Astrocyte of the cerebellum (primary cell): ENCODE measurements around the gene C9orf152.
"Not testable (repeated sequence)": the region's sequence is repeated elsewhere in the genome, so short reads cannot be mapped to it uniquely, and the experiment has no call there.

Experiments
- DNase-seq: peaks from one replicate; pipeline ENCODE4 v3.0.0-alpha.2; 2011; ENCODE audit warnings: low read depth
- H3K4me3 ChIP-seq: 2 replicates; pipeline ENCODE4 v1.5.1; 2011; ENCODE audit warnings: mild to moderate bottlenecking, low read depth, low read length, moderate library complexity
- CTCF ChIP-seq: IDR thresholded peaks from 2 replicates; pipeline ENCODE4 v1.5.1; 2012; ENCODE audit warnings: low read length, low read depth, moderate library complexity, mild to moderate bottlenecking; ENCODE audit errors: missing control alignments
- in situ Hi-C: cut with HindIII; loops from 2 replicates; pipeline ENCODE4 v1.10.0; 2017; ENCODE audit warnings: low sequenced_read_pairs

C9orf152 gene

GRCh38 chr9:110252509-110253139 is 44.7 kb upstream of the C9orf152 start:
- no peak for DNase-seq
- in situ Hi-C loops, result no loop called here
- H3K4me3 ChIP-seq, result no peak overlapping the region
- TF ChIP-seq CTCF, result no peak

DNA sequence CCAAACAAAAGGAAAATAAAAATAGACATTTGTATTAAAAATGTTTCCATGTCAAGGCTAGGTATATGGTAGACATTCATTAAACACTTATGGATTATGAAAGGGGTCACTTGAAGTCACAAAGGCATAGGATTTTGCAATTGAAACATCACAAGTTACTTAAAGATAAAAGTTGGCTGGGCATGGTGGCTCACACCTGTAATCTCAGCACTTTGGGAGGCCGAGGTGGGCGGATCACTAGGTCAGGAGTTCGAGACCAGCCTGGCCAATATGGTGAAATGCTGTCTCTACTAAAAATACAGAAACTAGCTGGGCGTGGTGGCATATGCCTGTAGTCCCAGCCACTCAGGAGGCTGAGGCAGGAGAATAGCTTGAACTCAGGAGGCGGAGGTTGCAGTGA is 43.8 kb upstream of the C9orf152 start:
- in situ Hi-C loops, H3K4me3 ChIP-seq, DNase-seq: not testable (repeated sequence)

- in situ Hi-C loops, result no loop called here
- no peak for DNase-seq
- H3K4me3 ChIP-seq, result no peak overlapping the region
- no peak for TF ChIP-seq CTCF
These were observed 43.3 kb upstream of the C9orf152 start for GRCh38 chr9:110251212-110251611.

GRCh38 chr9:110249603-110250002 is 41.6 kb upstream of the C9orf152 start:
- in situ Hi-C loops, result no loop called here
- H3K4me3 ChIP-seq, result no peak overlapping the region
- no peak for TF ChIP-seq CTCF
- DNase-seq, result no peak

GRCh38 chr9:110248361-110248760 is 40.4 kb upstream of the C9orf152 start:
- H3K4me3 ChIP-seq, result no peak overlapping the region
- no peak for TF ChIP-seq CTCF
- DNase-seq, result no peak
- in situ Hi-C loops, result no loop called here

- no peak for DNase-seq
- H3K4me3 ChIP-seq, result no peak overlapping the region
- in situ Hi-C loops, result no loop called here
- TF ChIP-seq CTCF, result no peak
These were observed 38.3 kb upstream of the C9orf152 start for GRCh38 chr9:110246214-110246613.

DNA sequence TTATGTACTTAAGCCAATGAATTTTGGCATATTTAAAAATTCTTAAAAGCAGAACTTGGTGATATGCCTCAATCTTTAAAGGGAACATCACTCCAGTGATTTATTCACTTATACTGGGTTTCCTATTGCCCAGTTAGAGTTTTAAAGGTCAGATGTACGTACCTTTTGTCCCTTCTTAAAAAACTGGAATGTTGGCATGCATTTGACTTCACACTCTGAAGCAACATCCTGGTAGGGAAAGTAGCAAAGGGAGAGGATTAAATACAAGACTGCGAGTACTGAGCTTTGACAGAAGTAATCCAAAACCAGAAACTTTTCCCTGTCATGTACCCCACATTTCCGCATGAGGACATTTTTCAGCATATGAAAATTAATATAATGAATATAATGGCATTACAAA is 36.7 kb upstream of the C9orf152 start:
- no peak for DNase-seq
- TF ChIP-seq CTCF, result no peak
- H3K4me3 ChIP-seq, result no peak overlapping the region
- in situ Hi-C loops, result no loop called here
